Measurements from ENCODE around the gene NOL4.
"Not testable (repeated sequence)": the region's sequence is repeated elsewhere in the genome, so short reads cannot be mapped to it uniquely, and the experiment has no call there.

The NOL4 gene

DNA sequence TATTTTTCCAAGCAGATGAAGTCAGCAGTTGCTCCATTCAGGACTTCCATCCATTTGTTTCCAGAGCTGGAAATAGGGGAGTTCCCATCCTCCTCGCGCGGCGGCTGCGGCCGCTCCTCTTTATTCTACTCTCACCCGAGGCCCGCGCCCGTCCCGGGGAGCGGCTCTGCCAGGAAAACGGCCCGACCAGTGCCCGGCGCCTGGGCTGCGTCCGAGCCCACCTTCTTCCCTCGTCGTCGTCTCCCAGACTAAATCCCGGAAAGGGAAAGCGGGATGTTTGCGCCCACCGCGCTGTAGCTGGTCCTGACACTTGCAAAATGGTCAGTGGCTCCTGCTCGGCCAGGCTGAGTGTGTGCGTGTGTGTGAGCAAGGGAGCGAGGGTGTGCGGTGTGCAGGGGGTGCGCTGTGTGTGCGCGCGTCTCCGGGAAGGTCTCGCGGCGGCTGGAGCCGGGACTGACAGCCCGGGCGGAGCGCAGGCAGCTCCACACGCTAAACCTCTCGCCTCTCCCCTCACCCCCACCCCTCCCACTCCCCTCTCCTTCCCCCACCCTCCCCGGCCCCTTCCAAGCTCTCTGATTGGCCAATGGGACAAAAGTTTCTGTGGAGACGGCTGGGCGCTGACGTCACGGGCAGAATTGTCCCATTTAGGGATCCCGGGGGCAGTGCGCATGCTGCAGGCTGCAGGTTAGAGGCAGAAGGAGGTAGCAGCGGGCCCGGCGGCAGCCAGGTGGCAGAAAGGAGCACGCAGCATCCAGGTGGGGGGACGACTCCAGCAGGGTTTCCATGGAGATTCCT, at the start of gene NOL4:
Gene NOL4 (minus strand): TSS at position 491 of the 795 bp plus-strand sequence. CDS start 1,660 bp downstream, outside the sequence.
- no peak within 1 kb of the TSS for H3K27ac ChIP-seq
- peak; percentile 76 for TF ChIP-seq CTCF (conservative IDR thresholded peaks at IDR 0.05)

DNA sequence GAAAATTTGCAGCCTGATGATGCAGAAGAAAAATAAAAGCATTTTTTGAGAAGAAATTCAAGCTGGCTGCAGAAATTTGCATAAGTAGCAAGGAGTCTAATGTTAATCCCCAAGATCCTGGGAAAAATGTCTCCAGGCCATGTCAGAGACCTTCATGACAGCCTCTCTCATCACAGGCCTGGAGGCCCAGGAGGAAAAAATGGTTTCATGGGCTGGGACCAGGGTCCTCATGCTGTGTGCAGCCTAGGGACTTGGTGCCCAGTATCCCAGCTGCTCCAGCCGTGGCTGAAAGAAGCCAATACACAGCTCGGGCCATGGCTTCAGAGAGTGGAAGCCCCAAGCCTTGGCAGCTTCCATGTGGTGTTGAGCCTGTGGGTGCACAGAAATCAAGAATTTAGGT, 41.3 kb upstream of the NOL4 start:
- peak overlapping the region; percentile 42 for H3K27ac ChIP-seq

GRCh38 chr18:34261865-34262780, 37.4 kb upstream of the NOL4 start:
- TF ChIP-seq CTCF (conservative IDR thresholded peaks at IDR 0.05) = no peak
- H3K27ac ChIP-seq = no peak overlapping the region

DNA sequence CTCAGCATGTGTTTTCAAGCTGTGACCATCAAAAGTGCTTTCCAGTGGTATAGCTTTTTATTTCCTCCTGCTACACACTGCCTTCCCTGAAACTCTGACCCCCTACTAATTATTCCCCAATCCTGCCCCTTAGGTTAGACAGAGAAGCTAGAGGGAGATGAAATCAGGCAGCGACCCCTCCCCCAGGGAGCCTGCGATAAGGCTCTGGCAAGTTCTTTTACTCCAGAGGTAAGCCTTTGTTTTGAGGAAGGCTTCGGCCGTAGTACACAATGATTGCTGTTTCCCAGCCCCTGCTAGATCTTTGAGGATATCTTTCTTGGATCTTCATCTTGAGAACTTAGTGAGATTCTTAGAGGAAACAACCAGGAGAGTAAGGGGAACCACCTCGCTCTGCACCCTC, 33.5 kb upstream of the NOL4 start:
- no peak for TF ChIP-seq CTCF (conservative IDR thresholded peaks at IDR 0.05)
- H3K27ac ChIP-seq = no peak overlapping the region

- H3K27ac ChIP-seq = no peak overlapping the region
- TF ChIP-seq CTCF (conservative IDR thresholded peaks at IDR 0.05) = no peak
Observed at GRCh38 chr18:34251919-34252318, 27.2 kb upstream of the NOL4 start.

DNA sequence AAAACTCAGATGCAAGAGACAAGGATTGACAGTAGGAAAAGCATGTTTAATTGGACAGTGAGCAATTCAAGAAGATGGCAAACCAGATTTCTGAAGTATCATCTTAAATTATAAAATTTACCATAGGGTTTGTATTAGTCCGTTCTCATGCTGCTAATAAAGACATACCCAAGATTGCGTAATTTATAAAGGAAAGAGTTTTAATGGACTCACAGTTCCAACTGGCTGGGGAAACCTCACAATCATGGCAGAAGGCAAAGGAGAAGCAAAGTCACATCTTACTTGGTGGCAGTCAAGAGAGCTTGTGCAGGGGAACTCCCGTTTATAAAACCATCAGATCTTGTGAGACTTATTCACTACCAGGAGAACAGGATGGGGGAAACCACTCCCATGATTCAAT, 24.0 kb upstream of the NOL4 start:
- no peak for TF ChIP-seq CTCF (conservative IDR thresholded peaks at IDR 0.05)
- H3K27ac ChIP-seq = no peak overlapping the region

DNA sequence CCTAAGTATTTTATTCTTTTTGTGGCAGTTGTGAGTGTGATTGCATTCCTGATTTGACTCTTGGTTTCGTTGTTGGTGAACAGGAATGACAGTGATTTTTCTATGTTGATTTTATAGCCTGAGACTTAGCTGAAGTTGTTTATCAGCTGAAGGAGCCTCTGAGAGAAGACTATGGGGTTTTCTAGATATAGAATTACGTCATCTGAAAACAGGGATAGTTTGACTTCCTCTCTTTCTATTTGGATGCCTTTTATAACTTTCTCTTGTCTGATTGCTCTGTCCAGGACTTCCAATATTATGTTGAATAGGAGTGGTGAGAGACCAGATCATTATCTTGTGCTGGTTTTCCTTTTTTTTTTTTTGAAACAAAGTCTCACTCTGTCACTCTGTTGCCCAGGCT, 18.0 kb upstream of the NOL4 start:
- H3K27ac ChIP-seq = no peak overlapping the region

GRCh38 chr18:34233781-34234388, 9.2 kb upstream of the NOL4 start:
- H3K27ac ChIP-seq = not testable (repeated sequence)

More for the DNA sequence above, 18.0 kb upstream of the NOL4 start:
- no peak for TF ChIP-seq CTCF (conservative IDR thresholded peaks at IDR 0.05)
